ENCODE data around the gene PTPN7. TPM values are rescaled to one million over a fixed set of nuclear protein-coding genes. Genes with fewer than 3 reads are reported as not detected.
"Not testable (repeated sequence)": the region's sequence is repeated elsewhere in the genome, so short reads cannot be mapped to it uniquely, and the experiment has no call there.

The PTPN7 gene
- total RNA-seq, 1 experiment from 2014 or later, result not detected

GRCh38 chr1:202184750-202185460 lies 24.5 kb upstream of the PTPN7 start:
- ChIA-PET CTCF (interaction anchor here (0.5 kb wide), 1 partner anchor 535 kb away, joined by 3 read pairs; no protein-coding TSS in a partner anchor), POLR2A (ENCODE audit: unreplicated experiment) (no interaction called here)
- Histone ChIP-seq H3K79me2 (ENCODE audit: low read length) (no peaks in the 10 kb centered on the region), H3K4me3 (ENCODE audit: low read length) (no peak overlapping the region), H3F3A (ENCODE audit: low read length, unreplicated experiment) (no peaks in the 10 kb centered on the region), H4K20me1 (ENCODE audit: low read length) (no peaks in the 10 kb centered on the region), H3K4me1 (ENCODE audit: insufficient read depth, low read length) (no peaks in the 10 kb centered on the region), H3K9me3 (ENCODE audit: low read length) (no peaks in the 10 kb centered on the region), H3K36me3 (ENCODE audit: low read depth, low read length) (no peaks in the 10 kb centered on the region), H3K27me3 (ENCODE audit: low read length) (no peaks in the 10 kb centered on the region), H3K9ac (ENCODE audit: low read length) (no peak overlapping the region), H2AFZ (ENCODE audit: low read length) (0 out of 2 replicates have a peak overlapping the region, but pooled peaks have one; percentile 42), H3K4me2 (ENCODE audit: low read length) (peak overlapping the region; percentile 46), H3K9me2 (replicated peaks; ENCODE audit: low read length) (no peaks in the 10 kb centered on the region), H3K27ac (ENCODE audit: low read length) (no peak overlapping the region)
- intact Hi-C loops (cut with micrococcal nuclease), result loop anchor here (2.0 kb wide), 1 partner anchor 52 kb away; no protein-coding TSS in a partner anchor
- BruUV-seq (replicated peaks), result no TSS peak
- ATAC-seq, result peak; percentile 81
- TF ChIP-seq EZH2phosphoT487 (IDR thresholded peaks at IDR 0.05; ENCODE audit: borderline replicate concordance, low read length) (no peak), CTCF (conservative IDR thresholded peaks at IDR 0.05; ENCODE audit: low read depth, low read length) (peak; percentile 77)
- DNase-seq, result peak; percentile 89

GRCh38 chr1:202182040-202182877 lies 21.9 kb upstream of the PTPN7 start:
- Histone ChIP-seq H3K9me2 (replicated peaks; ENCODE audit: low read length) (no peaks in the 10 kb centered on the region), H3K4me1 (ENCODE audit: insufficient read depth, low read length) (no peaks in the 10 kb centered on the region), H4K20me1 (ENCODE audit: low read length) (no peaks in the 10 kb centered on the region), H3K79me2 (ENCODE audit: low read length) (no peaks in the 10 kb centered on the region), H3K4me3 (ENCODE audit: low read length) (no peak overlapping the region), H2AFZ (ENCODE audit: low read length) (no peak overlapping the region), H3K4me2 (ENCODE audit: low read length) (no peak overlapping the region), H3K36me3 (ENCODE audit: low read depth, low read length) (no peaks in the 10 kb centered on the region), H3K9me3 (ENCODE audit: low read length) (no peaks in the 10 kb centered on the region), H3K27ac (ENCODE audit: low read length) (no peak overlapping the region), H3K27me3 (ENCODE audit: low read length) (no peaks in the 10 kb centered on the region), H3F3A (ENCODE audit: low read length, unreplicated experiment) (no peaks in the 10 kb centered on the region), H3K9ac (ENCODE audit: low read length) (no peak overlapping the region)
- ChIA-PET CTCF (no interaction called here), POLR2A (ENCODE audit: unreplicated experiment) (no interaction called here)
- intact Hi-C loops (cut with micrococcal nuclease), result no loop called here
- TF ChIP-seq EZH2phosphoT487 (IDR thresholded peaks at IDR 0.05; ENCODE audit: borderline replicate concordance, low read length), result no peak
- TF ChIP-seq EZH2 (IDR thresholded peaks at IDR 0.05; ENCODE audit: low read length, unreplicated experiment), result no peak
- no peak for TF ChIP-seq CTCF (conservative IDR thresholded peaks at IDR 0.05; ENCODE audit: low read depth, low read length)
- DNase-seq (no peak), ATAC-seq (no peak)
- no TSS peak for BruUV-seq (replicated peaks)

- no peak for ATAC-seq
- BruUV-seq (replicated peaks), result no TSS peak
- intact Hi-C loops (cut with micrococcal nuclease), result no loop called here
- CTCF ChIA-PET, result no interaction called here
- Histone ChIP-seq H3F3A (ENCODE audit: low read length, unreplicated experiment) (no peaks in the 10 kb centered on the region), H3K36me3 (ENCODE audit: low read depth, low read length) (no peaks in the 10 kb centered on the region), H3K4me2 (ENCODE audit: low read length) (no peak overlapping the region), H3K79me2 (ENCODE audit: low read length) (no peaks in the 10 kb centered on the region), H2AFZ (ENCODE audit: low read length) (no peak overlapping the region), H3K4me3 (ENCODE audit: low read length) (no peak overlapping the region), H3K27ac (ENCODE audit: low read length) (no peak overlapping the region), H3K4me1 (ENCODE audit: insufficient read depth, low read length) (no peaks in the 10 kb centered on the region), H3K9ac (ENCODE audit: low read length) (no peak overlapping the region), H3K9me2 (replicated peaks; ENCODE audit: low read length) (no peaks in the 10 kb centered on the region), H3K9me3 (ENCODE audit: low read length) (no peaks in the 10 kb centered on the region), H4K20me1 (ENCODE audit: low read length) (no peaks in the 10 kb centered on the region), H3K27me3 (ENCODE audit: low read length) (no peaks in the 10 kb centered on the region)
- no peak for TF ChIP-seq EZH2phosphoT487 (IDR thresholded peaks at IDR 0.05; ENCODE audit: borderline replicate concordance, low read length)
- POLR2A ChIA-PET (ENCODE audit: unreplicated experiment), result no interaction called here
- DNase-seq, result no peak
Measured at GRCh38 chr1:202181586-202181985, 21.2 kb upstream of the PTPN7 start.

- H3F3A ChIP-seq (ENCODE audit: low read length, unreplicated experiment); H3K27ac ChIP-seq (ENCODE audit: low read length); ATAC-seq; H3K9me2 ChIP-seq (replicated peaks; ENCODE audit: low read length); CTCF ChIA-PET; H2AFZ ChIP-seq (ENCODE audit: low read length); H3K4me2 ChIP-seq (ENCODE audit: low read length); DNase-seq; H4K20me1 ChIP-seq (ENCODE audit: low read length); H3K9me3 ChIP-seq (ENCODE audit: low read length); H3K9ac ChIP-seq (ENCODE audit: low read length); H3K79me2 ChIP-seq (ENCODE audit: low read length); H3K4me3 ChIP-seq (ENCODE audit: low read length); H3K36me3 ChIP-seq (ENCODE audit: low read depth, low read length); intact Hi-C loops (cut with micrococcal nuclease); POLR2A ChIA-PET (ENCODE audit: unreplicated experiment); H3K4me1 ChIP-seq (ENCODE audit: insufficient read depth, low read length); H3K27me3 ChIP-seq (ENCODE audit: low read length); BruUV-seq (replicated peaks): not testable (repeated sequence)
Measured at GRCh38 chr1:202180751-202181139, 20.3 kb upstream of the PTPN7 start.

All from PC-3 (cell line).